Dermis microvascular lymphatic vessel endothelial cell (primary cell): ENCODE data around the gene GCN1. TPM values are rescaled to one million over a fixed set of nuclear protein-coding genes. Genes with fewer than 3 reads are reported as not detected.
"Not testable (repeated sequence)": the region's sequence is repeated elsewhere in the genome, so short reads cannot be mapped to it uniquely, and the experiment has no call there.

Experiments
- DNase-seq, 2 donors: peaks; one replicate each; pipeline versions ENCODE4 v3.0.0 to v3.0.0-alpha.2; 2010; ENCODE audit warnings: low read depth in 2 of 2
- total RNA-seq: library from RNA; depleted of rRNA; stranded (reverse); fragments of >200 nt; gene quantifications from 2 replicates; pipeline ENCODE4 v1.2.1, GENCODE V29; 2014

The GCN1 gene, protein sequence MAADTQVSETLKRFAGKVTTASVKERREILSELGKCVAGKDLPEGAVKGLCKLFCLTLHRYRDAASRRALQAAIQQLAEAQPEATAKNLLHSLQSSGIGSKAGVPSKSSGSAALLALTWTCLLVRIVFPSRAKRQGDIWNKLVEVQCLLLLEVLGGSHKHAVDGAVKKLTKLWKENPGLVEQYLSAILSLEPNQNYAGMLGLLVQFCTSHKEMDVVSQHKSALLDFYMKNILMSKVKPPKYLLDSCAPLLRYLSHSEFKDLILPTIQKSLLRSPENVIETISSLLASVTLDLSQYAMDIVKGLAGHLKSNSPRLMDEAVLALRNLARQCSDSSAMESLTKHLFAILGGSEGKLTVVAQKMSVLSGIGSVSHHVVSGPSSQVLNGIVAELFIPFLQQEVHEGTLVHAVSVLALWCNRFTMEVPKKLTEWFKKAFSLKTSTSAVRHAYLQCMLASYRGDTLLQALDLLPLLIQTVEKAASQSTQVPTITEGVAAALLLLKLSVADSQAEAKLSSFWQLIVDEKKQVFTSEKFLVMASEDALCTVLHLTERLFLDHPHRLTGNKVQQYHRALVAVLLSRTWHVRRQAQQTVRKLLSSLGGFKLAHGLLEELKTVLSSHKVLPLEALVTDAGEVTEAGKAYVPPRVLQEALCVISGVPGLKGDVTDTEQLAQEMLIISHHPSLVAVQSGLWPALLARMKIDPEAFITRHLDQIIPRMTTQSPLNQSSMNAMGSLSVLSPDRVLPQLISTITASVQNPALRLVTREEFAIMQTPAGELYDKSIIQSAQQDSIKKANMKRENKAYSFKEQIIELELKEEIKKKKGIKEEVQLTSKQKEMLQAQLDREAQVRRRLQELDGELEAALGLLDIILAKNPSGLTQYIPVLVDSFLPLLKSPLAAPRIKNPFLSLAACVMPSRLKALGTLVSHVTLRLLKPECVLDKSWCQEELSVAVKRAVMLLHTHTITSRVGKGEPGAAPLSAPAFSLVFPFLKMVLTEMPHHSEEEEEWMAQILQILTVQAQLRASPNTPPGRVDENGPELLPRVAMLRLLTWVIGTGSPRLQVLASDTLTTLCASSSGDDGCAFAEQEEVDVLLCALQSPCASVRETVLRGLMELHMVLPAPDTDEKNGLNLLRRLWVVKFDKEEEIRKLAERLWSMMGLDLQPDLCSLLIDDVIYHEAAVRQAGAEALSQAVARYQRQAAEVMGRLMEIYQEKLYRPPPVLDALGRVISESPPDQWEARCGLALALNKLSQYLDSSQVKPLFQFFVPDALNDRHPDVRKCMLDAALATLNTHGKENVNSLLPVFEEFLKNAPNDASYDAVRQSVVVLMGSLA (N-terminal part only)
- 68.0 and 83.6 TPM in 2 replicates for total RNA-seq

DNA sequence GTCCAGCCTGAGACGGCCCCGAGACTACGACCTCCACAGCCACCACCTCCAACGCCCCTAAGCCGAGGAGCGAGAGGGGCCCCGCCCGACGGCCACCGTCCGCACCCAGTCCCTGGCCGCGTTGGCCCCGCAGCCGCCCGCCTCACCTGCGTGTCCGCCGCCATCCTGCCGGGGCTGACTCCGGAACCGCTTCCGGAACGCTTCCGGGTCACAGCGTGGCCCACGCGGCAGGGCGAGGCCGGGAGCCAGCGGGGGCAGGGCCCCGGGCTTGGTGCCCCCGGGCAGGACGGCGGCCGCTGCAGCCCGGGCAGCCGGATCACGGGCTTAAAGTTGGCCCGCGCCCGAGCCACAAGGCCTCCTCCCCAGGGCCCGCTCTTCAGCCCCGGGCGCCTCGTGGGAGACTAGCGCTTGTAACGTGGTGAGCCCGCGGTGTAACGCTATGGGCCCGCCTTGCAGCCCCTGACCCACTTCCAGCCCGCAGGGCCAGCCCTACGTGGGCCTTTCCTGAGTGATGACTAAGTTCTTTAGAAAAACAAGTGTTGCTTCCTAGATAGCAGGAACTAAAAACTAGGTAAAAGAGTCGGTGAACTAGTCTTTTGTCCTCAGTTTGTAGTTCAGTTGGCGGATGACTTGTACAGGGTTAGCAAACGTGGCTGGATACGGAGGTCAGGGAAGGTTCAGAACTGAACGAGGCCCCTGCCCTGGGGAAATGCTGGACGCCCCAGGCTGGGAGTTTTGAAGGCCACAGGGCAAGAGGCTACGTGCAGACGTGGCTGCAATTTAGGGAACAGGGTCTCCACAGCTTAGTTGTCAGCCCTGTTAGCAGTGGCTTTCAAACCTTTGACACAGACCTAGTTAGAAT lies at the start of gene GCN1:
Gene GCN1, minus strand, starts transcription at position 182 of the 862 bp plus-strand sequence. Its CDS starts 18 bp downstream, at position 164.
- DNase-seq, result peak; percentile 74 to 88

DNA sequence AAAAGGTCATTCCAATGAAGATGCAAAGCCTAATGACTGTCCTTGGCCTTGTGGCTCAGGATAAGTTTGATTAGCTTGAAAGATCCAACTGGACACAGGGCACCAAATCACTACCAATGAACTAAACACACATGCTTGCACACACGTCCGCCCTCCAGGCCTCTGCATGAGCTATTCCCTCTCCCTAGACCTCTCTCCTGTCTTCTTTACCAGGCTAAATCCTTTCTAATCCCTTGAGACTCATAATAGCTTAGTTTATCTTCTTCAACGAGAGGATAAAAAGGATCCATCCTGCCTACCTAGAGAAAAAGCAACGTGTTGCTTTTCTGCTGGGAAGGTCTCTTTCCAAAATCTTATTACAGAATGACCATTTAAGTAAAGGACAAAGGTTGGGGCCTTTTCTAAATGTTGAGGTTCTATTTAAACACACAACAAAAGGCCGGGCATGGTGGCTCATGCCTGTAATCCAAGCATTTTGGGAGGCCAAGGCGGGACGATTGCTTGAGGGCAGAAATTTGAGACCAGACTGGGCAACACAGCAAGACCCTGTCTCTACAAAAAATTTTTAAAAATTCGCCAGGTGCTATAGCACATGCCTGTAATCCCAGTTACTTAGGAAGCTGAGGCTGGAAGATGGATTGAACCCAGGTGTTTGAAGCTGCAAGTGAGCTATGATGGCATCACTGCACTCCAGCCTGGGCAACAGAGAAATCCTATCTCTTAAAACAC lies 48.6 kb upstream of the GCN1 start:
- DNase-seq, result no peak

DNA sequence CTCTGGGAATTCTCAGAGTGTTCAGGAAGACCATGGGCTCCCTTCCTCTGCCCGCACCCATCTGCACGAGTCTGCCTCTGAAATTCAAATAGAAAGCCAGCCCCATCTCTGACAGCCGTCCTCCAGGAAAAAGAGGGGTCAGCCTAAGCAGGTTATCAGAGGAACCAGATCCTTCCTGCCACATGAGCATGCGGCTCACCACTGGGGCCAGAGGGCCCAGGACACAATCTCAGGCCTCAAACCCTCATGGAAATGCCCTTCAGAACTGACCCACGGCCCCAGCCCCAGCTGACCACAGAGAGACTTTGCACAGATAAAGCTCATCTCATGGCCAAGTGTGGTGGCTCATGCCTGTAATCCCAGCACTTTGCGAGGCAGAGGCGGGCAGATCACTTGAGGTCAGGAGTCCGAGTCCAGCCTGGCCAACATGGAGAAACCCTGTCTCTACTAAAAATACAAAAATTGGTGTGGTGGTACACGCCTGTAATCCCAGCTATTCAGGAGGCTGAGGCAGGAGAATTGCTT lies 47.8 kb upstream of the GCN1 start:
- DNase-seq, result peak; percentile 95 to 96

DNA sequence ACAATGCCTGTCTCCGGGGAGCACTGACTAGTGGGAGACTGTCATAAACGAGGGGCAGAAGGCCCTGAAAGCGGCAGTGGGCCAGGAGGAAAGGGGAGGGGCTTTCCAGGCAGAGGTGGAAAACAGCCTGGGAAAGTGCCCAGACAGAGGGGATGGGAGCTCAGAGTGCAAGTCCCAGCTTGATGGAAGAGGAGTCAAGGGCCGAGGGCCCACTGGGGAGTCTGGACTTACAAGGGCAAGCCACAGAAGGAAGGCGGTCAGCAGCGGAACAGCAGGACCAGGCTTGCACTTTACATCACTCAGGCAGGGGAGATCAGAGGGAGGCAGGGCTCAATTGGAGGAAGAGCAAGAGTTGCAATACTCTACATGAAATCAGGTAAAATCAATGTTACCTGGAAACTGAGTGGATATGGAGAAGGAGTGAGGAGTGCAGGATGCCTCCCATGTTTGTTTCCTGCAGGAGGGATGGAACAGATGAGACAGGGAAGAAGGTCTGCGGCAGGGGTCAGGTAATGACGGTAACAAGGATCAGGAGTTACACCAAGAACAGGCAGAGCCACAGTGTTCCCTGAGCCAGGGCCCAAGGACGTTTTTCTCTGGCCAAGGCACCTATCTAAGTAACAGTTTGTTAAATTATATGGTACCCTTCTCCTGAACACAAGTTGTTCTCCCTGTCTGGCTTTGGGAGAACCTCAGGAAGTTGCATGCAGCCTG lies 47.2 kb upstream of the GCN1 start:
- DNase-seq, result peak in 1 of 2 donors; percentile 93

DNA sequence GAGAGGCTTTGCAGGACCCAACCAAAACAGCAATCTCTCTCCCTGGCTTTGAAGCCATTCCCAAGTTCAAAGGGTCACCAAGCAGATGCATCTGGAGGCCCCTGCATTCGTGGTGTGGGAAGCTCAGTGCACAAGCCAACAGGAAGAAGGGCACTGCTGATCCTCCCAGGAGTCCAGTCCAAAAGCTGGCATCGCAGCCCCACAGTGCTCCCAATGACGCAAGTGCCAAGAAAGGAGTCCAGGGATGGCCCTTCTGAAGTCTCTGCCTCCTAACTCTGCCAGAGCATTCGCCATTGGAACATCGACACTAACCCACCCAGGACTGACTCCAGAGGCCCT lies 45.9 kb upstream of the GCN1 start:
- peak; percentile 64 to 81 for DNase-seq

DNA sequence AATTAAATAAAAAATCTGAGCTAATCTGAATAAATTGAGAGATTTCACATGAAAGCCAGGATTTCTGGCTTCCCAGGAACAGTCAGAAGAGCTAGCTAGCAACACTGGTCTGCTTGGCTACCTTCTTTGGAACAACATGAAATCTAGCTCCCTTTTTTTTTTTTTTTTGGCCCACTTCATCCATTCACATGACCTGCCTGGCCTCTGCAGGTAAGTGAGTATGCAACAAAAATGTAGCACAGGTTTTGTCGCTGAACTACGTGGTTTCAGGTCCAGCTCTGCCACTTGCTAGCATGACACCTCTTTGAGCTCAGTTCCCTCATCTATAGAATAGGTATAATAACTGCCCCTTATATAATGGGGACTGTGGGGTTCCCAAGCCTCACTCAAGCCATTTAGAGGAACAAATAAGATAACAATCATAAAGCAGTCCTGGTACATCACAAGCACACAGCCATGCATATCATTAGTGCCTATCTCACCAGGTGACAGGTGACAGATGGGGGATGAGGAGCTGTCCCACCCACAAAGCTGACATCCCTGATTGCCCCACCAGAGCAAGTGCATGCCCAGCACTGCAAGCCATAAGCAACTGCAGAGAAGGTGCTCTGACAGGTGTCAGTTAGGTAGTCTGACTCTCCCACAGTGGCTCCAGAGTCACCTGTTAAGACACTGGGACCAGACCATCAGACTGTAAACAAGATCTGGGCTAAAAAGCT lies 45.4 kb upstream of the GCN1 start:
- DNase-seq, result no peak

DNA sequence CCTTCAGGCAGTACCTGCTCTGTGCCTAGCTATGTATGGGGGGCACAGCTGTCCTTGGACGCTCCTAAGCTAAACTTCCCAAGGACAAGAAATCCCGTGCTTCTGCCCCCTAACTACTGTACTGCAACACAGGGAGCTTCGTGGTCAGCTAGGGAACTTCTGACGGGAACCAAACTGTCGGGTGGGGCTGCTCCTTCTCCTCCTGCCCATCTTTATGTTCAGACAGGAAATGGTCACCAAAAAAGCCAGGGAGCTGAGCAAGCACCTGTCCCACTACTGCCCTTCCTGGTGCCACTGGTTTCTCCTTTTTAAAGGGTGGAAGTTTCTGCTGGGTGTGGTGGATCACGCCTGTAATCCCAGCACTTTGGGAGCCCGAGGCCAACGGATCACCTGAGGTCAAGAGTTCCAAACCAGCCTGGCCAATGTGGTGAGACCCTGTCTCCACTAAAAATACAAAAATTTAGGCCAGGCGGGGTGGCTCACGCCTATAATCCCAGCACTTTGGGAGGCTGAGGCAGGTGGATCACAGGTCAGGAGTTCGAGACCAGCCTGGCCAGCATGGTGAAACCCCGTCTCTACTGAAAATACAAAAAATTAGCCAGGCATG lies 44.4 kb upstream of the GCN1 start:
- no peak for DNase-seq

DNA sequence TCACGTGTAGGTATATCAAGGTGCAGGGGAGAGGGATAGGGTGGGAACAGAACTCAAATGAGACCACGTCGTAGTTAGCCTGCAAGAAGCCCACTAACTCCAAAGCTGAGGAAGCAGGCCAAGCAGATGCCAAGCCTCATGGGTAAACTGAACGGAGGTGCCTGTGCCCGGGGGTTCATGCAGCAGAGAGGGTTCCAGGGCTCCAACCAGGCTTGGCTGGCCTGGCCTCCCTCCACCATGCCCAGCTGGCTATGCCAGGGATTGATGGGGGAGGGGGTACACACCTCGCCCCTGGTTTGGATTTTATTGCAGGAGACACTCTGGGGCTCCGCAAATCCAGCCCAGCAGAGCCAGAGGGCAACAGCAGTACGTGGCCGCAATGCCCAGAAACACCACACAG lies 43.7 kb upstream of the GCN1 start:
- no peak for DNase-seq

DNA sequence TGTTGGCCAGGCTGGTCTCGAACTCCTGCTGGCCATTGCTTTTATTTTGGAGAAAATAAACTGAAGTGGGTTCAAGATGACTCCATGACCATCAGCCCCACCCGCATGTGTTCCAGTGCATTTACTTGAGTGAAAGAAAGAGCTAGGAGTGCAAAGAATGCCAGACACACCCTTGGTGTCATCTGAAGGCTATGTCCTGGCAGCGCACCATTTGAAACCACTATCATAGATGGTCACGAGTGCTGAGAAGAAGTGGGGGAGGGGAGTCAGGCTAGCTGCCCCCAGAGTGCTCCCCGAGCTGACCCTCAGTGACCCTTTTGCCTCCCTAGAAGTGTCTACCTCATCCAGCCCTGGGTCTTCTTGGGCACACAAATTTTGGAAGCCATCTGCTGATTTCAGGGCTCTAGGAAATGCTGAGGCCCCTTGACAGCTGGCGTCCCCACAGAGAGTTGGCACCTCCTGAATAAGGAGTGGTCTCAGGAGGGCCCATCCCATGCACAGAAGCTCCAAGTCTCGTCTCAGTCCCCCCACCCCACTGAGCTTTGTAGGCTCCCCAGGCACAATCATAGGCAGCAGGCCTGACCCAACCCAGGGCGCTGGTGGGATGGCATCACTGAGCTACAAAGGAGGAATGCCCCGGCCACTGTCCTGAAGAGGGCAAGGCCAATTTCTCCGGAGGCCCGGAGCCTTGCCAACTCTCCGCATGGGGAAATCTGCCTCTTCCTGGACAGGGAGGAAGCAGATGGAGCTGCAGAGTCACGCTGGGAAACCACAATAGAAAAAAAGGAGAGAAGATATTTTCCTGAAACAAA lies 43.1 kb upstream of the GCN1 start:
- DNase-seq, result peak; percentile 60 to 92

DNA sequence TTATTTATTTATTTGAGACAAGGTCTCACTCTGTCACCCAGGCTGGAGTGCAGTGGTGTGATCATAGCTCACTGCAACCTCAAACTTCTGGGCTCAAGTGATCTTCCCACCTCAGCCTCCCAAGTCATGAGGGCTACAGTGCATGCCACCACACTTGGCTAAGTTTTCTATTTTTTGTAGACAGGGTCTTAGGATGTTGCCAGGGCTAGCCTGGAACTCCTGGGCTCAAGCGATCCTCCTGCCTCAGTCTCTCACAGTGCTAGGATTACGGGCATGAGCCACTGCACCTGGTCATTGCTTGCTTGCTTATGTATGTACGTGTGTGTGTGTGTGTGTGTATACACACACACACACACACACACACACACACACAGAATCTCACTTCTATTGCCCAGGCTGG lies 42.3 kb upstream of the GCN1 start:
- DNase-seq, result not testable (repeated sequence)

DNA sequence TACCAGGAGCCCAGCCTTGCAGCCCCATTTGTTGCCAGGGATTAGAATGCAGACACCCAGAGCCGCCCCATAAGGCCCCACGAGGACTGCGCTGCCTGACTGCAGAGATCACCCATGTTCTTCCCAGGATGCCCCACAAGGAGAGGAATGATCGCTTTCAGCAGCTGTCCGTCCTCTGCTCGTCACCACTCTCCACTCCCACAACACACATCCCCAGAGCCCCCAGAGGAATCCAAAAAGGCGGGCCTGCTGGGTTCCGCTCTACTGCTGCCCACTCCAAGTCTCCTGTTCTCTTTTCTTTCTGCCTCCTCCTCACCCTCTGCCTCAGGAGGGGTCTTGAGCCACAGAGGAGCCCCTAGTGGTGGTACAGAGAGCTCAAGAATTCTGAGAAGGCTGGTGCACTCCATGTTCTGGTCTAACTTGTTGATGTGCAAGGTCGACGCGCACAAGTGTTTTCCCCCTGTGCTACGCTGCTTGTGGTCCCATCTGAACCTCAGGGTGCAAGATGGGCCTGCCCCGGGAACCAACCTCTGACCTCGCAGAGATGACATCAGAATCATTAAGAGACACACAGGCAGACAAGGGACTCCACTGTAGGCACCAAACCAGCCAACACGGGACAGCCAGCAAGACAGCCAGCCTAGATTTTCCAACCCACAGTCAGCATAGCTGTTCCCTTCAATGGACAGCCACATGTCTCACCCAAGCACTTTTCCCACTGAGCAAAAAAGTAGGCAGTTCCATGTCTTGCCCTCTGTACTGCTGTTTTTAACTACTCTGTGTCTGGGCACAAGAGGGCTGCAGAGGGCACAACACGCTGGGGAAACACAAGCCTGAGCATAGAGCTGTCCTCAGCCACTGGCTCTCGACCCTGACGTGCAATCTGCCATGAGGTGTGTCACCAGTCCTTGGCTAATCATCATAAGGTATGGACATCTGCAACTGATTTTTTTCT lies 41.1 kb upstream of the GCN1 start:
- DNase-seq, result peak in 1 of 2 donors; percentile 40

DNA sequence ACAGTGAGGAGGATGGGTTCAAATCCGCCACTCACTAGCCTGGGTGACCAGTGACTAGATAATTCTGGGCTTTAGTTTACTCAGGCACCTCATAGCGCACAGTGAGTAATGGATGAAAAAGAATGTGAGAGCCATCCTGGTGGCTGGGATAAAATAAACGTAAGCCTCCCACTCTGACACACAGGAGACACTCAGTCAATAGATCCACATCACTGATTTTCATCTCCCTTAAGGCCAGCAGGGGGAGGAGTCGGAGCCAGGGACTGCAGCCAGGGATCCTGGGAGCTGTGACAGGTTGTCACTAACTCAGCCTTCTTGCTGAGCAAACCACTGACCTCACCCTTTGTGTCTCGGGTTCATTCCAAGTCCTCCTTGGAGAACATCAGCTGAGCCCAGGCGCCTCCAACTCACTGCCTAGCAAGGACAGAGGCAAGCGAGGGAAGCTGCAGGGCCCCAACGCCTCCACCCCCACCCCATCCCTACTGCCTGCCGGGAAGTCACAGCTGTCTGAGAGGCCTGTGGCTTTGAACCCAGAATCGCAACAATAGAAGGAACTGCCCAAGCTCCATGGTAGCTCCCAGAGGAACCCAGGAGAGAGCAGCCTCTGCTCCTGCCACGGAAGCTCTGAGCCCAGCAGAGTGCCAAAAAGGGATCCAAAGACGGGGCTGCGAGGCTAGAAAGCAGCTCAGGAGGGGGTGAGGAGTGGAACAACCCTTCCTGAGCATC lies 40.3 kb upstream of the GCN1 start:
- peak in 1 of 2 donors; percentile 89 for DNase-seq

DNA sequence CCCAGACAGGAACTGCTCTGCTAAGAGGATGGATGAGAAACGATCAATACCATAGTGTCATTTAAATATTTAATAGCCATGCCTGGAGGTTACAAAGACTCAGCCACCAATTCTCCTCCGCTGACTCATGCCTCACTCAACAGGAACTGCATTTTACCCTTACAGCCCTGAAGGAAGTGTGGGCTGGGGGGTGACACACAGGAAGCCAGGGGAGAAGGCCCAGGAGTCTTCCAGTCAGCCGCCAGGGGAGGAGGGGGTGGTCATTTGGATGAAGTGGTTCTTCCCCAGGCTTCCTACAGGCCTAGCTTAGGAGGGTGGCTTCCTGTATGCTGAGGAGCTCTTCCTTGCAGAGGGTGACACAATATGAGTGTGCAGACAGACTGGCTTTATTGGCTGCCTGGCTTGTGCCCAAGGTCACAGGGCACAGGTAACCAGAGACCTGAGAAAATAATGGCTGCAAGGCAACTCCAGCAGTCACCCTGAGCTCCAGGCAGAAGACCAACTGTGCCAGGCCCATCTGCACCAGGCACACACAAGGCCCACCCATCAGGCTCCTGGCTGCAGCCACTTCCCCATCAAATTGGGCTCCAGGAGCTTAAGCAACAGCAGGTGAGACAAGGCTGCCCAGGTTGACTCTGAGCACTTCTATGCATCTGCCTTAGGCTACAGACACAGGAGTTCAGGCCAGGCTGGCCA lies 36.9 kb upstream of the GCN1 start:
- peak in 1 of 2 donors; percentile 96 for DNase-seq

DNA sequence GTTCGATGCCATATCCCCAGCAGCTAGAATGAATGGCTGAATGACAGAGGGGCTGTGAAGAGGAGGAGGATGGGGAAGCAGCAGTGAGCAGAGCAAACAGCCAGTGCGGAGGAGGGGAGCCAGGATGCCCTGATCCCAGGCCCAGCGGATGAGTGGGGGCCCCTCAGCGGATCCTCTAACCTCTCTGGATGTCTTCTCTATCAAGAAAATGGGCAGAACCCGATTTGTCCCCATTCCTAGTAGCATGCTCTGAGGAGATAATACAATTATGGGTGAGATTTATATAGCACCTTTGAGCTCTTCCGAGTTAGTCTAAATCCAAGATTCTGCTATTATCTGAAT lies 36.4 kb upstream of the GCN1 start:
- no peak for DNase-seq
